ENCODE data around the gene ALOX5.
"Not testable (repeated sequence)": the region's sequence is repeated elsewhere in the genome, so short reads cannot be mapped to it uniquely, and the experiment has no call there.

ALOX5 gene

GRCh38 chr10:45471059-45471458, 97.0 kb downstream of the ALOX5 start:
- no peak for DNase-seq

- DNase-seq: no peak
These were observed 97.7 kb downstream of the ALOX5 start for GRCh38 chr10:45471531-45472310.

GRCh38 chr10:45473126-45473525, 99.1 kb downstream of the ALOX5 start:
- no peak for DNase-seq

GRCh38 chr10:45476559-45476958, 102.5 kb downstream of the ALOX5 start:
- no peak for DNase-seq

GRCh38 chr10:45480294-45480693, 106.3 kb downstream of the ALOX5 start:
- DNase-seq: no peak

DNA sequence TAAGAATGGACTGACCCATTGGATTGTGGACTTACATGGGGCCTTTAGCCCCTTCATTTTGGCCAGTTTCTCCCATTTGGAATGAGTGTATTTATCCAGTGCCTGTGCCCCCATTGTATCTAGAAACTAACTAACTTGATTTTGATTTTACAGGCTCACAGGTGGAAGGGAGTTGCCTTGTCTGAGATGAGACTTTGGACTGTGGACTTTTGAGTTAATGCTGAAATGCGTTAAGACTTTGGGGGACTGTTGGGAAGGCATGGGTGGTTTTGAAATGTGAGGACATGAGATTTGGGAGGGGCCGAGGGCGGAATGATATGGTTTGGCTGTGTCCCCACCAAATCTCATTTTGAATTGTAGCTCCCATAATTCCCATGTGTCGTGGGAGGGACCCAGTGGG, 107.1 kb downstream of the ALOX5 start:
- DNase-seq: not testable (repeated sequence)

DNA sequence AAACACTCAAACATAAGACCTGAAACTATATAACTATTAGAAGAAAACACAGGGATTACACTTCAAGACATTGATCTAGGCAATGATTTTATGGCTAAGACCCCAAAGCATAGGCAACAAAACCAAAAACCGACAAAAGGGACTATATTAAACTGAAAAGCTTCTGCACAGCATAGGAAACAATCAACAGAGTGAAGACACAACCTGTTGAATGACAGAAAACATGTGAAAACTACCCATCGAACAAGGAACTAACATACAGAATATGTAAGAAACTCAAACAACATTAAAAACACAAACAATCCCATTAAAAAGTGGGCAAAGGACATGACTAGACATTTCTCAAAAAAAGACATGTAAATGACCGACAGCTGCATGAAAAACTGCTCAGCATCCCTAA, 109.0 kb downstream of the ALOX5 start:
- DNase-seq: no peak

DNA sequence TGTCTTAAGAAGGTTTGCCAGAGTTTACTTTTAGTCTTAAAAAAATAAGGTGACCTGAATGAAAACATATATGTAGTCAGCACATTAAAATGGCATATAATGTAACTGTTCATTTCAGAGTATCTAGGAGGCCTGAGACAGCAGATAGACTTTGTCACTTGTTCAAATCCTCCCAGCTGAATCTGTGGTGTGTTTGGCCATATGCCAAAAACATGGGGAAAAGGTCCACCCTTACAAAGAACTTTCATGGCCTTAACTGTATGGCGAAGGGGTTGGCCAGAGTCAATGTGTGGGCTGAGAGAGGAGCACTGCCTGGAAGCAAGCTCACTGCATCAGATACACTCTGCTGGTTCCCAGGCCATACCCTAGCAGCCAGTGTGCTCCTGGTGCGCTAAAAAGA, 113.7 kb downstream of the ALOX5 start:
- no peak for DNase-seq

DNA sequence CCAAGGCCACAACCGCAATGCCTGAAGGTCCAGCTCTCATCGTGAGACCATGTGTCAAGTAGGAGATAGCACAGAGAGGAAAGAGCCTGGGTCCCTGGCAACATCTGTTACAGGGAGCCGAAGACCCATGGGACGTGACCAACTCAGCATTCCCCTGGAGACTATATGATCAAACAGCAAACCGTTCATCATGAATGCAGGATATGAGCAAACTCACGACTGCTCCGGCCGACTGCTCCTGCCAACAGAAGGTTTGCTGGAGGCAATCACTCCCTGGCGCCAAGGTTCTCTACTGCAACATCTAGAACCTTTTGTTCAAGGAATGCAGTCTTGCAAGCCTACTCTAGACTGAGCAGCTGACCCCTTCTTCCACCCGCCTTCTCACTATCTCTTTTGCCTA, 114.3 kb downstream of the ALOX5 start:
- DNase-seq: no peak

- no peak for DNase-seq
These were observed 116.3 kb downstream of the ALOX5 start for GRCh38 chr10:45490277-45490676.

DNA sequence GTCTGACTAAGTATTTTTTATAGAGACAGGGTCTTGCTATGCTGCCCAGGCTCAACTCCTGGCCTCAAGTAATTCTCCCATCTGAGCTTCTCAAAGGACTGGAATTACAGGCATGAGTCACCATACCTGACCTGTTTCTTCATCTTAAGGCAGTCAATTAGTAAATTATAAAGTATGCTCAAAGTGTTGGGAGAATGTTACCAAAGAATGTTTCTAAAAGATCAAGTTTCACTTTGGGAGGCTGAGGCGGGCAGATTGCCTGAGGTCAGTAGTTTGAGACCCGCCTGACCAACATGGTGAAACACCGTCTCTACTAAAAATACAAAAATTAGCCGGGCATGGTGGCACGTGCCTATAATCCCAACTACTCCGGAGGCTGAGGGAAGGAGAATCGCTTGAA, 117.0 kb downstream of the ALOX5 start:
- DNase-seq: no peak

Data from retina (tissue), 1 donor.